HEK293T (cell line): ENCODE measurements around the gene XIST.

Source experiments
- CTCF ChIA-PET: fragments of 350-600 bp; formaldehyde crosslinking; extraction: SDS; loops from one replicate; lab custom pipeline; 2021; ENCODE audit warnings: antibody characterized with exemption, inconsistent platforms; lab: Yijun Ruan, JAX
- POLR2A ChIA-PET: fragments of 350-600 bp; formaldehyde crosslinking; extraction: SDS; loops from one replicate; lab custom pipeline; 2020; ENCODE audit warnings: antibody characterized with exemption, inconsistent platforms; lab: Yijun Ruan, JAX
- DNase-seq: peaks from one replicate; pipeline ENCODE4 v3.0.0; 2012; ENCODE audit warnings: mixed read lengths; ENCODE audit errors: extremely low spot score
- ARNT ChIP-seq: fragments of 450-650 bp; IDR thresholded peaks from 2 replicates; pipeline ENCODE4 v1.6.1; 2017; ENCODE audit warnings: mild to moderate bottlenecking
- BHLHE40 ChIP-seq: fragments of 450-650 bp; IDR thresholded peaks from 2 replicates; pipeline ENCODE4 v1.6.1; 2016; ENCODE audit warnings: mild to moderate bottlenecking, moderate library complexity, borderline replicate concordance
- CTBP1 ChIP-seq: fragments of 450-650 bp; IDR thresholded peaks from 2 replicates; pipeline ENCODE4 v1.6.1; 2016; ENCODE audit warnings: borderline replicate concordance
- ELF4 ChIP-seq: fragments of 450-650 bp; IDR thresholded peaks from 2 replicates; pipeline ENCODE4 v1.6.1; 2017; ENCODE audit warnings: antibody characterized with exemption
- FOXA1 ChIP-seq: fragments of 450-650 bp; IDR thresholded peaks from 2 replicates; pipeline ENCODE4 v1.6.1; 2016; ENCODE audit warnings: mild to moderate bottlenecking
- FOXK2 ChIP-seq: fragments of 450-650 bp; IDR thresholded peaks from 2 replicates; pipeline ENCODE4 v1.6.1; 2016; ENCODE audit warnings: mild to moderate bottlenecking
- FOXM1 ChIP-seq: fragments of 450-650 bp; IDR thresholded peaks from 2 replicates; pipeline ENCODE4 v1.6.1; 2017; ENCODE audit warnings: mild to moderate bottlenecking, borderline replicate concordance
- HDGF ChIP-seq: fragments of 450-650 bp; IDR thresholded peaks from 2 replicates; pipeline ENCODE4 v1.6.1; 2017; ENCODE audit warnings: antibody characterized with exemption, borderline replicate concordance
- L3MBTL2 ChIP-seq: fragments of 450-650 bp; conservative IDR thresholded peaks from 2 replicates; pipeline ENCODE4 v1.6.1; 2016; ENCODE audit warnings: mild to moderate bottlenecking
- LEF1 ChIP-seq: fragments of 450-650 bp; IDR thresholded peaks from 2 replicates; pipeline ENCODE4 v1.6.1; 2017; ENCODE audit warnings: mild to moderate bottlenecking, borderline replicate concordance
- NFRKB ChIP-seq: fragments of 450-650 bp; IDR thresholded peaks from 2 replicates; pipeline ENCODE4 v1.6.1; 2016; ENCODE audit warnings: mild to moderate bottlenecking, moderate library complexity
- PKNOX1 ChIP-seq: fragments of 450-650 bp; IDR thresholded peaks from 2 replicates; pipeline ENCODE4 v1.6.1; 2016
- SP1 ChIP-seq: fragments of 450-650 bp; IDR thresholded peaks from 2 replicates; pipeline ENCODE4 v1.6.1; 2017
- SUZ12 ChIP-seq: fragments of 450-650 bp; IDR thresholded peaks from 2 replicates; pipeline ENCODE4 v1.6.1; 2016; ENCODE audit warnings: mild to moderate bottlenecking
- TARDBP ChIP-seq: fragments of 450-650 bp; IDR thresholded peaks from 2 replicates; pipeline ENCODE4 v1.6.1; 2016
- ZNF384 ChIP-seq: fragments of 450-650 bp; IDR thresholded peaks from 2 replicates; pipeline ENCODE4 v1.6.1; 2016

XIST gene

DNA sequence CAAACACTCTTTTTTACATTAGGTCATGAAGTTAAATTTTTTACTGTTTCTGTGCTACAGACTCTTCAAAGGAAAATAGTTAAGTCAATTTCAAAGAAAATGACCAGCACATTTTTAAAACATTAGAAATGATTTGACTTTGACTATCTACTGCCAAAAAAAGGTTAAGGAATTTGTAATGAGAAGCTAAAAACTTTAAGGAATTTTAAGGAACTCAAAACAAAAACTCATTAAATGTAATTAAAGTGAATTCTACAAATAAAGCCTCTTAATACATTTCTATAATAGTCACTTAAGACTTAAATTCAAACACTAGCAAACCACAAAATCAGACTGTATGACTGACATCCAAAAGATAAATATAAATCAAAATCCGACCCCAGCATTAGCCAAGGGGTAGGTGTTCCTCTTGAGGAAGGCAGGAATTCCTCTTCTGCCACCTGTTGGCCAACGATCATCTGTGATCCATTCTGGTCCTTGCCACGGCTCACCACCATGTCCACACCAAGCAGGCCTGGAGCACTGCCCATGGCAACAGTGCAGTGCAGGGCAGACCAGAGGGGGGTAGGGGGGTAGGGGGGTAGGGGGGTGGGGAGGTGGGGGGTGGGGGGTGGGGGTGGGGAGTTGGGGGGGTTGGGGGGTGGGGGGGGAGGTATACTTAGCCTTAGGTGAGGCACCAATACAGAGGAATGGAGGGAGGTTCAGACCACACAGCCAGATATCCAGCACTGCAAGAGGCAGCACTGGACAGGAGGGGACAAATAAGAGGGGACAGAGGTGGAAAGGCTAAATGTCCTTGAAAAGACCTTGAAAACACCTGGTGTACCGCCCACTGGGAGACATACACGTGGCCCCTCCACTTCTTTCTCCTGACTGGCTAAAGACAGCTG, 2.1 kb downstream of the XIST start:
- peak; percentile 61 for DNase-seq

GRCh38 chrX:73849073-73849472, 3.4 kb downstream of the XIST start:
- DNase-seq = no peak
- ChIA-PET CTCF (no interaction called here), POLR2A (interaction anchor here (0.8 to 3.8 kb wide), 7 partner anchors 8 to 402 kb away, joined by 3 to 25 read pairs (median 4); no protein-coding TSS in a partner anchor)
- TF ChIP-seq BHLHE40 = 0 out of 2 replicates have a peak, but pooled peaks have one; percentile 27
- no peak for TF ChIP-seq FOXM1
- TF ChIP-seq ELF4 = no peak
- TF ChIP-seq SUZ12 = no peak
- TF ChIP-seq NFRKB = no peak
- no peak for TF ChIP-seq HDGF
- no peak for TF ChIP-seq SP1
- TF ChIP-seq FOXA1 = no peak
- no peak for TF ChIP-seq L3MBTL2
- TF ChIP-seq PKNOX1 = peak; percentile 23; the same call in 1 of the 2 replicates
- no peak for TF ChIP-seq FOXK2
- TF ChIP-seq CTBP1 = no peak

More for the DNA sequence above, 2.1 kb downstream of the XIST start:
- ChIA-PET CTCF (no interaction called here), POLR2A (interaction anchor here (0.6 to 3.8 kb wide), 23 partner anchors 8 to 1821 kb away, joined by 3 to 25 read pairs (median 4); partner anchors contain the start of gene RPS4X)
- TF ChIP-seq ELF4 = no peak; the same call in 1 of the 2 replicates
- peak; percentile 24; the same call in 1 of the 2 replicates for TF ChIP-seq CTBP1
- no peak for TF ChIP-seq SP1
- TF ChIP-seq LEF1 = no peak
- TF ChIP-seq ZNF384 = no peak
- no peak for TF ChIP-seq SUZ12
- TF ChIP-seq PKNOX1 = peak; percentile 92
- TF ChIP-seq FOXA1 = no peak
- no peak for TF ChIP-seq L3MBTL2

GRCh38 chrX:73847991-73848390, 4.5 kb downstream of the XIST start:
- POLR2A ChIA-PET = interaction anchor here (1.2 to 1.5 kb wide), 2 partner anchors 10 to 18 kb away, joined by 4 to 6 read pairs; no protein-coding TSS in a partner anchor
- CTCF ChIA-PET = no interaction called here
- TF ChIP-seq ARNT = no peak
- no peak for TF ChIP-seq SP1
- no peak for TF ChIP-seq HDGF
- no peak for DNase-seq

DNA sequence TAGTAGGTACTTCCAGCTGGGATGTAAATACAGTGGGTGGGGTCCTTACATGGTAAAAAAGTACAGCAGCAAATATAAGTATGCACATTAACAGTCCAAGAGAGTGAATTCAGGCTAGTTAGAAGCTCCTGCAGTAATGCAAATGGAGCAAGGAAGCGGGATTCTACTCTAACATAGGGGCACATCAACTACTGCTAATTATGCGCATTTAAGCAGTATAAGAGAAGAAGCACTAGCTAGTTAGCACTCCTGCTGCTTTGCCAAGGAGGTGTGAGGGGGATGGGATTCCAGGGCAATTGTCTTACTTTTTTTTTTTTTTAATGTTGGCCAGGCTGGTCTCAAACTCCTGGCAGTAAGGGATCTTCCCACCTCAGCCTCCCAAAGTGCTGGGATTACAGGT, 5.4 kb downstream of the XIST start:
- no peak for DNase-seq
- ChIA-PET POLR2A (interaction anchor here (0.6 to 1.5 kb wide), 3 partner anchors 9 to 370 kb away, joined by 4 to 6 read pairs (median 4); no protein-coding TSS in a partner anchor), CTCF (no interaction called here)
- no peak for TF ChIP-seq NFRKB
- no peak for TF ChIP-seq SP1
- no peak for TF ChIP-seq FOXM1
- TF ChIP-seq LEF1 = no peak
- TF ChIP-seq ZNF384 = no peak; the same call in 1 of the 2 replicates
- no peak for TF ChIP-seq BHLHE40
- no peak for TF ChIP-seq ELF4
- no peak for TF ChIP-seq FOXA1
- no peak for TF ChIP-seq ARNT
- TF ChIP-seq FOXK2 = no peak
- TF ChIP-seq L3MBTL2 = no peak
- no peak for TF ChIP-seq TARDBP
- TF ChIP-seq CTBP1 = no peak
- TF ChIP-seq PKNOX1 = no peak
- TF ChIP-seq SUZ12 = no peak
- TF ChIP-seq HDGF = no peak

- ChIA-PET POLR2A (interaction anchor here (1.5 kb wide), 1 partner anchor 8 kb away, joined by 5 read pairs; no protein-coding TSS in a partner anchor), CTCF (no interaction called here)
- DNase-seq = no peak
- TF ChIP-seq ELF4 = peak; percentile 39
- TF ChIP-seq PKNOX1 = peak; percentile 64
- peak; percentile 22; the same call in 1 of the 2 replicates for TF ChIP-seq CTBP1
- TF ChIP-seq L3MBTL2 = no peak
- no peak for TF ChIP-seq TARDBP
- no peak for TF ChIP-seq LEF1
- TF ChIP-seq FOXK2 = peak; percentile 48; the same call in 1 of the 2 replicates
Observed at GRCh38 chrX:73842541-73843234, 9.8 kb downstream of the XIST start.
